Peyer's patch (tissue), 4 donors: ENCODE data around the gene ERO1B.

Experiments used
- CTCF ChIP-seq, 6 experiments: fragments of 450-650 bp in 4 of 6; fragments of 200-600 bp in 2 of 6; sonication (generic) in 1 of 6; IDR thresholded peaks; one replicate each; pipeline ENCODE4 v1.5.1; 2017 to 2019; ENCODE audit warnings: antibody characterized with exemption in 6 of 6, mild to moderate bottlenecking in 3 of 6, moderate library complexity in 1 of 6
- POLR2A ChIP-seq, 2 donors: fragments of 450-650 bp; IDR thresholded peaks; one replicate each; pipeline ENCODE4 v1.5.1; 2017; ENCODE audit warnings: antibody characterized with exemption in 2 of 2, mild to moderate bottlenecking in 2 of 2, moderate library complexity in 2 of 2

- TF ChIP-seq POLR2A (IDR thresholded peaks at IDR 0.05) (no peak), CTCF (IDR thresholded peaks at IDR 0.05) (no peak)
These were observed 115.7 kb downstream of the ERO1B start for GRCh38 chr1:236166041-236166440.
